ENCODE results near the gene CTCF.
A peak's percentile ranks its signal among the peaks of the same experiment; 100 is the strongest.

The CTCF gene

GRCh38 chr16:67606632-67607031, 44.3 kb downstream of the CTCF start:
- DNase-seq = no peak

GRCh38 chr16:67608364-67608763, 46.0 kb downstream of the CTCF start:
- DNase-seq = no peak

- DNase-seq = no peak
Measured at GRCh38 chr16:67613808-67614207, 51.5 kb downstream of the CTCF start.

- DNase-seq = no peak
Measured at GRCh38 chr16:67628216-67628615, 65.9 kb downstream of the CTCF start.

DNA sequence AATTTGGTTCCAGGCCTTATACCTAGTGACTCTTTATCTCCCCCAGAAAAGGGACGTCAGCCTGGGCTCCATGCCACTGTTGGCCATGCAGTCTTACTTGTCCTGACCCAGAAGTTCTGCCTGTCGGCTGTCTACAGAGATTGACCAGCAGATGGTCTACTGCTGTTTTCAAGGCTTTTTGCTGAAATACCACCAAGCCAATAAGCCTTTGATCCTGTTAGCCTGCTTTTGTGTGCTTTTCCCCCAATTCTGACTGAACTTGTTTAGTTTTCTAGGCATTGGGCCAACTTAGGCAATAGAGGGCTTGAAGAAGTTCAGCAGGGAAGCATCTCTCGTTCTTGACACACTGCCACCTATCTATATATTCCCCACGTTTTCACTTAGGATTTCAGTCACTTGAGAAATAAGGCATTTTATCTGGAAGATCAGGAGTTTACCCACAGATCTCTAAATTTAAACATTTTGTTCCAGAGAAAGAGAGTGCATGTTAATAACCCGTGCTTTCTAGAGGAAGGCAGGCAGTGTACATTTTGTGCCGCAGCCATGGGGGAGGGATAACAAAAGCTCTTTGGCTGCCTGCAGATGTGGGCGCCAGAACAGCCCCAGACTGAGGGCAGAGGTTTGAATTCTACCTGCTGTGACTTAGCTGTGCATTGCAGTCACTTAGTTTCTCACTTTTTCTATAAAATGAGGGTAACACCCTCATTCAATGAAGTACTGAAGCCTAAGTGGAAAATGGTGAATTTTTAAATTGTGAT, 70.3 kb downstream of the CTCF start:
- DNase-seq = no peak

DNA sequence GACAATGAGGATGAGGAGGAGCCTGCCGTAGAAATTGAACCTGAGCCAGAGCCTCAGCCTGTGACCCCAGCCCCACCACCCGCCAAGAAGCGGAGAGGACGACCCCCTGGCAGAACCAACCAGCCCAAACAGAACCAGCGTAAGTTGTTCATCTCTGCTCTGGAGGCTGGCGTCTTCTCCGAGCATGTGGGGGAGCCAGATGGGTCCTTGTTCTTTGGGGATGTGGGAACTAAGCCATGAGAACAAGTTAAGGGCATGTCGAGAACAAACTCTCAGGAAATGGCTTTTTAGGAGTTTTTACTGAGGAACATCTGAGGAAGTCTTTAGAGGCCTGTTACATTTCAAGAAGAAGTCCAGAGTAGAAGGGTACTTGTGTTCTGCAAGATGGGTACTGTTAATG, 74.4 kb downstream of the CTCF start:
- DNase-seq = no peak

DNA sequence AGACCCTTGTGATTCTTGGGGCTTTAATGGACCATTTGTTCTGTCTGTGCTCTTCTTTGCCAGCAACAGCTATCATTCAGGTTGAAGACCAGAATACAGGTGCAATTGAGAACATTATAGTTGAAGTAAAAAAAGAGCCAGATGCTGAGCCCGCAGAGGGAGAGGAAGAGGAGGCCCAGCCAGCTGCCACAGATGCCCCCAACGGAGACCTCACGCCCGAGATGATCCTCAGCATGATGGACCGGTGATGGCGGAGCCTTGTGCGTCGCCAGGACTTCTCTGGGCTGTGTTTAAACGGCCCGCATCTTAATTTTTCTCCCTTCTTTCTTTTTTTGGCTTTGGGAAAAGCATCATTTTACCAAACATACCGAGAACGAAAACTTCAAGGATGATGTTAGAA, 75.3 kb downstream of the CTCF start:
- no peak for DNase-seq

GRCh38 chr16:67641779-67642708, 79.7 kb downstream of the CTCF start:
- no peak for DNase-seq

GRCh38 chr16:67644038-67644437, 81.7 kb downstream of the CTCF start:
- no peak for DNase-seq

- no peak for DNase-seq
Measured at GRCh38 chr16:67645397-67646121, 83.2 kb downstream of the CTCF start.

- DNase-seq = no peak
Measured at GRCh38 chr16:67647111-67647651, 84.9 kb downstream of the CTCF start.

DNA sequence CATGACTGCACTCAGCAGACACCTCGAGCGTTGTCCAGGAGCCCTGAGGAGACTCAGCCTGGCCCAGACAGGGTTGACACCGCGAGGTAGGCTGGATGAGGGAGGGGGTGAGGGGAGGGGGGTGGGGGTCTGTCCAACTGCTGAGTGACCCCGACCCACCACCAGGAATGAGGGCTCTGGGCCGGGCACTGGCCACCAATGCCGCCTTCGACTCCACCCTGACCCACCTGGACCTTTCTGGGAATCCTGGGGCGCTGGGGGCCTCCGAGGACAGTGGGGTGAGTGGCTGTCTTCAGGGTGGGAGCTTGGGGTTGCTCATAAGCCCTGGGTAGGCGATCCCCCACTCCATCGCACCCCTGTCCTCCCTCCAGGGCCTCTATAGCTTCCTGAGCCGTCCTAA, 85.4 kb downstream of the CTCF start:
- no peak for DNase-seq

DNA sequence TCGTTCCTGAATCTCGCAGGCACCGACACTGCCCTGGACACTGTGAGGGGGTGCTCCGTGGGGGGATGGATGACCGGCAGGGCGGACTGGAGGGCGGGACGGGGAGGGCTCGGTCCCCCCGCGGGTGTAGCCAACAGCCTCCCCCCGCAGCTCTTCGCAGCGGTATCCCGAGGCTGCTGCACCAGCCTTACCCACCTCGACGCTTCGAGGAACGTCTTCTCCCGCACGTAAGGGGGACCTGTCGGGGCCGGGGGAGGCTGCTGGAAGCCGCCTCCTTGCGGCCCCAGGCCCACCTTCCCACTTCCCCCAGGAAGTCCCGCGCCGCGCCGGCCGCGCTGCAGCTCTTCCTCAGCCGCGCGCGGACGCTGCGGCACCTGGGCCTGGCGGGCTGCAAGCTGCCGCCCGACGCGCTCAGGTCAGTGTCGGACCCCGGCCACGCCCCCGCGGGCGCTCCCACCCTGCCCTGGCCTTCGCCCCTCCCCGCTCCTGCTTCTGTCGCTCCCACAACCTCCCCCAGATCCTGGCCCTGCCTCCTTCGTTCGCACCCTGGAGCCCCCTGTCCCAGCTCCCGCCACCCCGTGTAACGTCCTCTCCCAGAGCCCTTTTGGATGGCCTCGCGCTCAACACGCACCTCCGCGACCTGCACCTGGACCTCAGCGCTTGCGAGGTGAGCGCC, 85.9 kb downstream of the CTCF start:
- DNase-seq = no peak

DNA sequence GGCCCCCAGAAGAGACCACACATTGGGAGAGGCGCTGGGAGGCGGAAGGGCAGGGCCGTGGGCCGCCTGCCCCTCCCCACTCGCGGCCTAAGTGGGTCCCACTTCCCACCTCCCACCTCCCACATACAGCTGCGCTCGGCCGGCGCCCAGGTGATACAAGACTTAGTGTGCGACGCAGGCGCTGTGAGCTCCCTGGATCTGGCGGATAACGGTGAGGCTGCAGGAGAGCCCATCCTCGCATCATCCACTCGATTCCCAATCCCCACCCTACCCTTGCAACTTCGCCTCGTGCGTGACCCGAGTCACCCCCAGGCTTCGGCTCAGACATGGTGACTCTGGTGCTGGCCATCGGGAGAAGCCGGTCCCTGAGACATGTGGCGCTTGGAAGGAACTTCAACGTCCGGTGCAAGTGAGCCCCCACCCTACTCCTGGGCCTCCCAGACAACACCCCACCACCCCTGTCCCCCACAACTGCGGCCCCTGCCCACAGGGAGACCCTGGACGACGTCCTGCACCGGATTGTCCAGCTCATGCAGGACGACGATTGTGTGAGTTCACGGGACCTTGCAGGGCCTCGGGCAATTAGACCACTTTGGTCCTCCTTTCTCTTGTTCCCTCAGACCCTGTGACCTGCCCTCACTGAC, 86.6 kb downstream of the CTCF start:
- no peak for DNase-seq

- no peak for DNase-seq
Measured at GRCh38 chr16:67649494-67649931, 87.2 kb downstream of the CTCF start.

GRCh38 chr16:67650023-67650422, 87.7 kb downstream of the CTCF start:
- no peak for DNase-seq

DNA sequence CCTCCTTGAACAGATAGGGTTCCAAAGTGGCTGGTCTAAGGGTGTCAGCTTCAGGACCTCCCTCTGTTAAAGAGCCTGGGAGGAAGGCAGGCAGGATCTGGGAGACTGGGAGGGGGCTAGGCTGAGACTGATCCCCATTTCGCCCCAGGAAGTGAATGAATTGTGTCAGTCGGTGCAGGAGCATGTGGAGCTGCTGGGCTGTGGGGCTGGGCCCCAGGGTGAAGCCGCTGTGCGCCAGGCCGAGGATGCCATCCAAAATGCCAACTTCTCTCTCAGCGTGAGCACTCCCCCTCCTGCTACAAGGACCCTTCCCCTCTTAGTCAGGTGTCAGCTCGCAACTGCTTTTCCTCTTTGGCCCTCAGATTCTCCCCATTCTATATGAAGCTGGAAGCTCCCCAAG, 88.7 kb downstream of the CTCF start:
- no peak for DNase-seq

DNA sequence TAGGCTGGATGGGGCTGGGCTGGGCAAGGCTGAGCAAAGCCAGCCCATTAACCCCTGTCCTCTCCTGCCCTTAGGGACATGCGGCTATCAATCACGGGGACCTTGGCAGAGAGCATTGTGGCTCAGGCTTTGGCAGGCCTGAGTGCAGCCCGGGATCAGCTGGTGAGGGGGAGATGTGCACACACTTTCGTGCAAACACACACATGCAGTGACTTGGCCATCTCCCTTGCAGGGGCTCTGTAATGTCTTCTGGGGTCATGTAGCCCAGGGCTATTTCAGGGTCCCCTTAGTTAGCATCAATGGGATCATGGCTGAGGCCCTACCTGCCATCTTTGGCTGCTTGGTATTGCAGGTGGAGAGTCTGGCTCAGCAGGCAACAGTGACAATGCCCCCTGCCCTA, 89.5 kb downstream of the CTCF start:
- DNase-seq = no peak

- DNase-seq = peak in 1 of 2 experiments; percentile 1
Measured at GRCh38 chr16:67652578-67653127, 90.3 kb downstream of the CTCF start.

DNA sequence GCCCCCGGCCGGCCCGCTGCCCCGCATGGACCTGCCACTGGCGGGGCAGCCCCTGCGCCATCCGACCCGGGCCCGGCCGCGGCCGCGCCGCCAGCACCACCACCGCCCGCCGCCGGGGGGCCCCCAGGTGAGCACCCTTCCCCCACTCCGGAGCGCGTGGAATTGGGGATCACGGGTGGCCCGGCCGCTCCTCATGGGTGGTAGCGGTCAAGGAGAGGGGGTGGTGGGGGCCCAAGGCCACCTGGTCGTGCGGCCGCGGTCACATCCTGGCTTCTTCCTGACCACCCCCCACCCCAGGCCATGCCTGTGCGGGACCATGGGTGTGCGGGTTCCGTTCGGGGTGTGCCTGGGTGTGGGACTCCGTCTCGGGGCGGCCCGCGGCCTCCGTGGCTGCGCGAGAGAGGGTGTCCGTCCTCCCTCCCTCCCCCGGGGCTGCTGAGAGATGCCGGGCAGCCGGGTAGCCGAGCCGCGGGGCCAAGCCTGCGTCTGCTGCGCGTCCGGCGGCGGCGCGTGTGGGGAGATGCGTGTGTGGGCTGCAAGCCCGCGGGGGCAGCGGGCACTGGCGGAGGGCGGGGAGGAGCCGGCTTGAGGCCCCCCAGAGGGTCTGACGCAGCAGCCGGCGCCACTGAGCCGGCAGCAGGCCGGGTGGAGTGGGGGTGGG, 90.9 kb downstream of the CTCF start:
- DNase-seq = no peak

GRCh38 chr16:67653789-67654402, 91.6 kb downstream of the CTCF start:
- no peak for DNase-seq

All from NCI-H187 (cell line).